K562 (cell line): ENCODE results near the gene SH3PXD2B. TPM values are rescaled to one million over a fixed set of nuclear protein-coding genes. Genes with fewer than 3 reads are reported as not detected.

ENCODE experiments used
- ATAC-seq: fragments of 200-7000 bp; cut with Tn5 transposase; 3 replicates; pipeline ENCODE4 v1.9.1; 2020; ENCODE audit warnings: moderate library complexity
- BruUV-seq: library from RNA; stranded (reverse); fragments of 400-500 nt; replicated peaks from 2 replicates; lab custom pipeline; 2021; lab: Mats Ljungman, UMichigan
- CTCF ChIA-PET: fragments of 300-600 bp; formaldehyde crosslinking; extraction: SDS; loops from one replicate; lab custom pipeline; 2021; ENCODE audit warnings: low intra/inter-chr PET ratio; lab: Yijun Ruan, JAX
- POLR2A ChIA-PET: fragments of 300-600, 350-650 bp; sonication (Branson Sonifier 250); formaldehyde crosslinking; extraction: SDS; loops from one replicate; lab custom pipeline; 2021; ENCODE audit warnings: antibody characterized with exemption, inconsistent platforms; lab: Yijun Ruan, JAX
- DNase-seq, 4 experiments: peaks; one replicate each; pipeline versions ENCODE4 v3.0.0 to v3.0.0-alpha.2; 2011 to 2018; ENCODE audit warnings: low spot score in 3 of 4, mixed read lengths in 3 of 4; ENCODE audit errors: extremely low read depth in 1 of 4
- FAIRE-seq: peaks from 2 replicates; lab custom pipeline; 2011; peaks lifted over from hg19 to GRCh38; lab: Jason Lieb, UNC
- H2AFZ ChIP-seq: 2 replicates; pipeline ENCODE4 v1.6.0; 2011; ENCODE audit warnings: low read depth, low read length, control low read depth, inconsistent platforms
- H3K27ac ChIP-seq: fragments of 200-600 bp; 3 replicates; pipeline ENCODE4 v1.8.0; 2011; ENCODE audit warnings: low read depth, mild to moderate bottlenecking, control low read depth, inconsistent platforms, low read length, moderate library complexity, mixed read lengths; ENCODE audit errors: extremely low read depth
- H3K27me3 ChIP-seq, 2 experiments: fragments of 300-600 bp in 1 of 2; 2 replicates in 1 of 2; 3 replicates in 1 of 2; pipeline versions ENCODE4 v1.6.0 to v1.8.0; 2011; ENCODE audit warnings: inconsistent platforms in 2 of 2, low read length in 2 of 2, mild to moderate bottlenecking in 1 of 2, mixed read lengths in 1 of 2, moderate library complexity in 1 of 2; ENCODE audit not compliant: control insufficient read depth in 2 of 2, insufficient read depth in 2 of 2
- H3K36me3 ChIP-seq: fragments of 300-600 bp; 3 replicates; pipeline ENCODE4 v1.8.0; 2011; ENCODE audit warnings: mild to moderate bottlenecking, low read length, inconsistent platforms; ENCODE audit not compliant: control insufficient read depth, insufficient read depth
- H3K4me1 ChIP-seq, 2 experiments: fragments of 200-600 bp in 1 of 2; replicated peaks in 1 of 2; 2 replicates in 1 of 2; 3 replicates in 1 of 2; pipeline versions ENCODE4 v1.5.1 to v1.8.0; 2011; ENCODE audit warnings: inconsistent platforms in 2 of 2, low read length in 2 of 2, mild to moderate bottlenecking in 1 of 2, mixed read lengths in 1 of 2, moderate library complexity in 1 of 2; ENCODE audit not compliant: control insufficient read depth in 2 of 2, insufficient read depth in 2 of 2
- H3K4me2 ChIP-seq: 2 replicates; pipeline ENCODE4 v1.6.1; 2011; ENCODE audit warnings: low read length, control low read depth, inconsistent platforms, mixed read lengths; ENCODE audit not compliant: insufficient read depth
- H3K4me3 ChIP-seq: fragments of 200-600 bp; sonication (generic), shearing (Covaris generic); 2 replicates; pipeline ENCODE4 v1.5.1; 2016; ENCODE audit warnings: control low read depth, inconsistent platforms
- H3K79me2 ChIP-seq: fragments of 200-600 bp; 3 replicates; pipeline ENCODE4 v1.8.0; 2011; ENCODE audit warnings: low read length, inconsistent platforms; ENCODE audit not compliant: control insufficient read depth, insufficient read depth
- H3K9ac ChIP-seq, 2 experiments: 2 replicates each; pipeline versions ENCODE4 v1.6.0 to v1.6.1; 2011; ENCODE audit warnings: low read depth in 2 of 2, low read length in 2 of 2, control low read depth in 1 of 2, inconsistent platforms in 1 of 2, mild to moderate bottlenecking in 1 of 2, mixed read lengths in 1 of 2; ENCODE audit not compliant: insufficient read depth in 1 of 2
- H3K9me1 ChIP-seq: one replicate; pipeline ENCODE4 v1.6.0; 2011; ENCODE audit warnings: inconsistent platforms, mild to moderate bottlenecking, low read length, moderate library complexity; ENCODE audit not compliant: control insufficient read depth, insufficient read depth
- H3K9me3 ChIP-seq: replicated peaks from 2 replicates; pipeline ENCODE4 v1.5.1; 2011; ENCODE audit warnings: low read depth, low read length, inconsistent platforms; ENCODE audit not compliant: control insufficient read depth, insufficient read depth
- H4K20me1 ChIP-seq: replicated peaks from 2 replicates; pipeline ENCODE4 v1.6.1; 2011; ENCODE audit warnings: low read length, inconsistent platforms, mixed read lengths; ENCODE audit not compliant: control insufficient read depth, insufficient read depth
- CTCFL ChIP-seq: IDR thresholded peaks from 2 replicates; pipeline ENCODE4 v1.6.1; 2011; ENCODE audit warnings: borderline replicate concordance, low read depth, mild to moderate bottlenecking, moderate library complexity, low read length; ENCODE audit not compliant: insufficient read depth, poor library complexity, severe bottlenecking
- HDAC6 ChIP-seq: IDR thresholded peaks from 2 replicates; pipeline ENCODE4 v1.6.1; 2012; ENCODE audit warnings: low read depth, mild to moderate bottlenecking, control low read depth, inconsistent platforms, low read length, moderate library complexity
- HOXB6 ChIP-seq: fragments of 250-450 bp; sonication (Bioruptor Pico); IDR thresholded peaks from 2 replicates; pipeline ENCODE4 v1.5.1; 2022; ENCODE audit warnings: mild to moderate bottlenecking, borderline replicate concordance
- RUNX1 ChIP-seq: sonication (generic); IDR thresholded peaks from 2 replicates; pipeline ENCODE4 v1.6.1; 2016; ENCODE audit warnings: antibody characterized with exemption, low read depth
- TBL1XR1 ChIP-seq, 2 experiments: IDR thresholded peaks; 2 replicates each; pipeline ENCODE4 v1.6.1; 2012; ENCODE audit warnings: improper control_type of control experiment in 2 of 2, low read length in 2 of 2, mild to moderate bottlenecking in 1 of 2
- WGBS: fragments of 100-300 bp; shearing (Covaris generic); methylation state at CpG from one replicate; pipeline ENCODE4 v1.1.6; 2016; ENCODE audit warnings: low coverage, mixed read lengths; ENCODE audit not compliant: insufficient coverage; ENCODE audit errors: missing lambda C conversion rate; 5-methylcytosine and 5-hydroxymethylcytosine counted together
- in situ Hi-C: fragments of 300-500 bp; cut with MboI; formaldehyde crosslinking; loops from 4 replicates; pipeline ENCODE4 v1.15.0; 2018; ENCODE audit warnings: inconsistent platforms, mixed read lengths
- intact Hi-C: fragments of 100-400 bp; cut with micrococcal nuclease; formaldehyde crosslinking; loops from 2 replicates; pipeline ENCODE4 v1.14.2; 2022
- polyA plus RNA-seq, 8 experiments: library from polyadenylated mRNA; depleted of rRNA in 4 of 8; stranded (reverse) in 5 of 8; unstranded in 3 of 8; fragments of >200 nt; fragmentation: Nextera tagmentation in 2 of 8; fragmentation: Illumina TruSeq in 1 of 8; extraction: Ambion mirVana in 2 of 8; extraction: Trizol in 1 of 8; gene quantifications; 2 replicates each; pipeline versions ENCODE4 v1.2.1 to v1.2.3, GENCODE V29; 2011 to 2014; ENCODE audit warnings: inconsistent platforms in 1 of 8, missing spikeins in 1 of 8
- total RNA-seq, 7 experiments: library from RNA; depleted of rRNA in 6 of 7; stranded (reverse); fragments of >200 nt in 6 of 7; fragmentation: Illumina TruSeq in 2 of 7; extraction: Trizol in 2 of 7; gene quantifications; 2 replicates each; pipeline versions ENCODE4 v1.2.1 to v1.2.3, GENCODE V29; 2011 to 2021; ENCODE audit warnings: low replicate concordance in 1 of 7

The SH3PXD2B gene
- total and polyA plus RNA-seq, 9 of the 15 experiments (the other 6 are each of a cell fraction or from before 2014, with no cell fraction given): 0.04 to 0.66 (median 0.19) TPM

GRCh38 chr5:172481011-172481800, 26.9 kb upstream of the SH3PXD2B start:
- ChIA-PET CTCF (interaction anchor here (1.9 kb wide), 1 partner anchor 217 kb away, joined by 5 read pairs; no protein-coding TSS in a partner anchor), POLR2A (interaction anchor here (1.2 kb wide), 1 partner anchor 157 kb away, joined by 4 read pairs; no protein-coding TSS in a partner anchor)
- Histone ChIP-seq H3K9me1 (no peaks in the 10 kb centered on the region), H3K27ac (no peak overlapping the region), H3K27me3 (peaks cover 0 to 13% of the 10 kb centered on the region in 2 experiments; a peak in 2 of 5 replicates), H3K9me3 (no peaks in the 10 kb centered on the region), H3K4me2 (no peak overlapping the region), H3K4me1 (no peaks in the 10 kb centered on the region), H3K36me3 (no peaks in the 10 kb centered on the region), H3K79me2 (no peaks in the 10 kb centered on the region), H4K20me1 (no peaks in the 10 kb centered on the region; the same call in 1 of the 2 replicates), H3K4me3 (no peak overlapping the region), H3K9ac (no peak overlapping the region), H2AFZ (no peak overlapping the region)
- FAIRE-seq: no peak
- TF ChIP-seq HOXB6 (no peak), HDAC6 (no peak), CTCFL (no peak), RUNX1 (no peak), TBL1XR1 (IDR thresholded peaks at IDR 0.05; ENCODE audit: low read length in 2 of 2) (no peak)
- no peak for DNase-seq
- BruUV-seq: no TSS peak
- intact Hi-C loops (no loop called here), in situ Hi-C loops (loop anchor here (10.0 kb wide), 1 partner anchor 464 kb away; no protein-coding TSS in a partner anchor)
- 3% methylated on average over 10 of the region's 10 CpGs for WGBS
- no peak for ATAC-seq
